Endothelial cell of hepatic sinusoid (primary cell): ENCODE measurements around the gene ANXA9.

Source experiments
- in situ Hi-C: cut with HindIII; loops from 2 replicates; pipeline ENCODE4 v1.10.0; 2017; ENCODE audit warnings: low sequenced_read_pairs

The ANXA9 gene, protein sequence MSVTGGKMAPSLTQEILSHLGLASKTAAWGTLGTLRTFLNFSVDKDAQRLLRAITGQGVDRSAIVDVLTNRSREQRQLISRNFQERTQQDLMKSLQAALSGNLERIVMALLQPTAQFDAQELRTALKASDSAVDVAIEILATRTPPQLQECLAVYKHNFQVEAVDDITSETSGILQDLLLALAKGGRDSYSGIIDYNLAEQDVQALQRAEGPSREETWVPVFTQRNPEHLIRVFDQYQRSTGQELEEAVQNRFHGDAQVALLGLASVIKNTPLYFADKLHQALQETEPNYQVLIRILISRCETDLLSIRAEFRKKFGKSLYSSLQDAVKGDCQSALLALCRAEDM

DNA sequence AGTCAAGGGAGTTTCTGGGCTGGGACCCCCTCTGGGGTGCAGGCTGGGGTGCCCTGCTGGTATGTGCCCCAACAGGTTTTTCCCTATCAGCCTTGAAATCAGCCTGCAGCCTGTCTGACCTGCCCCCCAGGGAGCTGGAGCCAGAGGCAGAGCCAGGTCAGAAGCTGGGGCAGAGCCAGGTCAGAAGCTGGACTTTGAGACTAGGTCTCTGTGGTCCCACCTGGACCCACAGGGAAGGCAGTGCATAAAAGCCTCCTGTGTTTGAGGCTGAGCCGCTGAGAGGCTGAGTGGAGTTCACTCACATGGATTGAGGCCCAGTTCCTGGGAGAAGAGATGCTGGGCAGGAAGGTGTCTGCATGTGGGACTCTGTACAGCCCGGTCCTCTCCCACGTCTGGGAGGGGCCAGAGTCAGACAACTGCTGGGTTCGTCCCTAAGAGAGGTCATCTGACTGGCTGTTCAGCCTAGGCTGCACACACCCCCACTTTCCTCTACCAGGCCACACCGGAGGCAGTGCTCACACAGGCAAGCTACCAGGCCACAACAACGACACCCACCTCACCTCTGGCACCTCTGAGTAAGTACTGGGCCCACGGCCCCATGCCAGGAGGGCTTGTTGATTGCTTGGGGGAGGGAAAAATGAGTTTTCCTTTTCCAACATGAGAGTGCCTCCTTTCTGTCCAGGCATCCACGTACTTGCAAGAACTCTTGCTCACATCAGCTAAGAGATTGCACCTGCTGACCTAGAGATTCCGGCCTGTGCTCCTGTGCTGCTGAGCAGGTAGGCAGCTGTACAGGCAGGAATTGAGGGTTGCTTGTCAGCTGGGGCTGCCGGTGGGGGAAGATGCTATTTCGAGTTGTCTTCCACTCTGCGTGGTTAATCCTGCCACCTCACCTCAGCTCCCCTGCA, at the start of gene ANXA9:
TSS of gene ANXA9 (plus strand) at position 488 of the 908 bp plus-strand sequence. CDS start 814 bp downstream, outside the sequence.
- in situ Hi-C loops = loop anchor here (5.0 kb wide), 1 partner anchor 35 kb away; no protein-coding TSS in a partner anchor

DNA sequence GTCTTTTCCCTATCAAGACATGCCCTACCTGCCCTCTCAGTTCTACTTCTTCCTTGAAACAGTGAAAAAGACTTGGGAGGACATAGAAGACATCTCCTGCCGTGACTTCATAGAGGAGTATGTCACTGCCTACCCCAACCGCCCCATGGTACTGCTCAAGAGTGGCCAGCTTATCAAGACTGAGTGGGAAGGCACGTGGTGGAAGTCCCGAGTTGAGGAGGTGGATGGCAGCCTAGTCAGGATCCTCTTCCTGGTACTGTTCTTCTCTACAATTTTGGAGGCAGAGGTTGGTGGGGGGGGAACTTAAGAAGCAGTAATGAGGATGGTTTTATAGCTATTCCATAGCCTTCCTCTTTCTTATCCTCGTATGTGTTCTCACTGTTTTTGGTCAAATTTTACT, 37.2 kb upstream of the ANXA9 start:
- in situ Hi-C loops = loop anchor here (5.0 kb wide), 1 partner anchor 37 kb away; the partner anchor contains the start of gene ANXA9

DNA sequence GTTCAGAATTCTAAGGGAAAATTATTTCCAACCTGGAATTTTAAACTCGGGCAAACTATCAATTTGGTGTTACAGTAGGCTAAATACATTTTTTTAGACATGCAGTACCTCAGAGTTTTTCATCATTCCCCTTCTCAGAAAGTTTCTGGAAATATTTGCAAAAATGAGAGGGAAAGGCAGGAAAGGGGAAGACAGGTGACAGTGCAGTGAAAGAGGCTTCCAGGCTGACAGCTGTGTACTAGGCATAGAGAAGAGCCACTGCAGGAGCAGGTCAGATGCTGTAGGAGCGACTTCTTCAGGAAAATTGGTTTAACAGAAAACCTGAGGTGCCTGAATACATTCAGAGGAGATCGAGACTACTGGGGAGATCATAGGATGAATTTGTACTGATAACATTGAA, 27.4 kb upstream of the ANXA9 start:
- in situ Hi-C loops = no loop called here

DNA sequence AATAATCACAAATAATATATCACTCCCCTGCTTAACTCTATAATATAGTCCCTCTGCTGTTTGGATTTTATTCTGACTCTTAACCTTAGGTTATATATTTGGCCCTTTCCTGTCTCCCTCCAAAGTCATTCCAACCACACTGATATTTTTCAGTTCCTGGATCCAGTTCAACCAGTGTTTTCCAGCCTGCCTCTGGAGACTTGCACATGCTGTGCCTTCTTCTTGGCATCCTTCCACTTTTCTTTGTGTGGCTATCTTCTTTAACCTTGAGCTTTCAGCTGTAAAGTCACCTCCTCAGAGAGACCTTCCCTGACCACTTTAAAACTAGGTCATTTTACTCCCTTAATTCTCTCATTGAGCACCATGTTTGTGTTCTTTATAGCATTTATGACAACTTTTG, 26.8 kb upstream of the ANXA9 start:
- in situ Hi-C loops = no loop called here

DNA sequence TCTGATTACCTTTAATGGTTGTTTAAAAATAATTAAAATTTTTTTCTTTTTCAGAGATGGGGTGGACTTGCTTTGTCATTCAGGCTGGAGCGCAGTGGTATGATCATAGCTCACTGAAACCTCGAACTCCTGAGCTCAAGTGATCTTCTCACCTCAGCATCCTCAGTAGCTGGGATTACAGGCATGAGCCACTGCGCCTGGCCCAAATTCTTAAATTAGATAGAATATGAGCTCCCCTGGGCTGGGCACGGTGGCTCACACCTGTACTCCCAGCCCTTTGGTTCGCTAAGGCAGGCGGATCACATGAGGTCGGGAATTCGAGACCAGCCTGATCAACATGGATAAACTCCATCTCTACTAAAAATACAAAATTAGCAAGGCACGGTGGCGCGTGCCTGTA, 24.4 kb upstream of the ANXA9 start:
- in situ Hi-C loops = no loop called here

DNA sequence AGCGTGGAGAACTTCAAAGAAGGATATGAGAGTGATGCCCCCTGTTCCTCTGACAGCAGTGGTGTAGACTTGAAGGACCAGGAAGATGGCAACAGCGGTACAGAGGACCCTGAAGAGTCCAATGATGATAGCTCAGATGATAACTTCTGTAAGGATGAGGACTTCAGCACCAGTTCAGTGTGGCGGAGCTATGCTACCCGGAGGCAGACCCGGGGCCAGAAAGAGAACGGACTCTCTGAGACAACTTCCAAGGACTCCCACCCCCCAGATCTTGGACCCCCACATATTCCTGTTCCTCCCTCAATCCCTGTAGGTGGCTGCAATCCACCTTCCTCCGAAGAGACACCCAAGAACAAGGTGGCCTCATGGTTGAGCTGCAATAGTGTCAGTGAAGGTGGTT, 21.4 kb upstream of the ANXA9 start:
- in situ Hi-C loops = no loop called here

DNA sequence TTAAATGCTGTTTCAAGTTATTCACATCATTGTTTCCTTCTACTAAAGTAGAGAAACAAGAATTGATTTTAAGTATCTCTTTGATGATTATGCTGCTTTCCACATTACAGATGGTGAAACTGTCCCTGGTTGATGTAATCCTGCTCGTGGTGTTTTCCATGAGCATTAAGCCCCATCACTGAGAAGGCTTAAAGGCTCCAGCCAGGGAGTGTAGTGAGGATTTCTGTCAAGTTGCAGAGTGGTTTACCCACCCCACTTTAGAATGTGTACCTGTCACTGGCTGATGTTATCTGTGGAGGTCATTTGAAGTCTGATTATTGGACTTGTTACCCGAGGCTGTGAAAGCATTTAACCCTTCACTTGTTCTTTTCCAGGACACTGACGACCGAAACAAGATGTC, 20.3 kb upstream of the ANXA9 start:
- in situ Hi-C loops = no loop called here

DNA sequence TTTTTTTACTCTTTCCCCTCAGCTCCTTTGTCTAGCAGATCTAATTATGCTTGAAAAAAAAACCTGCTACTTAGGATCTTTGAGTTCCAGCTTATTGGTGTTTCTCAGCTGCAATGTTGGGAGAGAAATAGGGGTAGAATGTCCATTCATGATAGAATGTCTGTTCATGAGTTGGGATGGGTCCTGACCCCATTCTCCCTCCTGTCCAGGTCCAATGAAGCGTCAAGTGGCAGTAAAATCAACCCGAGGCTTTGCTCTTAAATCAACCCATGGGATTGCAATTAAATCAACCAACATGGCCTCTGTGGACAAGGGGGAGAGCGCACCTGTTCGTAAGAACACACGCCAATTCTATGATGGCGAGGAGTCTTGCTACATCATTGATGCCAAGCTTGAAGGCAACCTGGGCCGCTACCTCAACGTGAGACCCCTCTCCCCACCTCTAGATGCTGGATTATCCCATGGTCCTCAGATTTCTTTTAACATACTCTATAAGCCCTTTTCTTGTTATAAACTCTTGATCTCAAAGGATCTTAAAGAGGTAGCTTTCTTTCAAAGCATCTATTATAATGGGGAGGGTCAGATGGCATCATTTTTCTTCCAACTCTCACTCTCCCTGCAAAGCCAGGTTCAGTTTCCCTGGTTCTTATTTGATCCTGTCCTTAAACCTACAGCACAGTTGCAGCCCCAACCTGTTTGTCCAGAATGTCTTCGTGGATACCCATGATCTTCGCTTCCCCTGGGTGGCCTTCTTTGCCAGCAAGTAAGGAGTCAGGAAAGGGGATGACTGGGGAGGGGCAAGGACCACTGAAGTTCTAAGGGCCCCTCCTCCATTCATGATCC, 18.6 kb upstream of the ANXA9 start:
- in situ Hi-C loops = no loop called here

DNA sequence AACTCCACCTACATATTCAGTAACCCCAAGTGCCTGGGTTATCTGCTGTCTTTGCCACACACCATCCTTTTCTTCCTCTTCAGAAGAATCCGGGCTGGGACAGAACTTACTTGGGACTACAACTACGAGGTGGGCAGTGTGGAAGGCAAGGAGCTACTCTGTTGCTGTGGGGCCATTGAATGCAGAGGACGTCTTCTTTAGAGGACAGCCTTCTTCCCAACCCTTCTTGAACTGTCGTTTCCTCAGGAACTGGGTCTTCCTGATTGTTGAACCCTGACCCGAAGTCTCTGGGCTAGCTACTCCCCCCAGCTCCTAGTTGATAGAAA, 18.0 kb upstream of the ANXA9 start:
- in situ Hi-C loops = no loop called here

DNA sequence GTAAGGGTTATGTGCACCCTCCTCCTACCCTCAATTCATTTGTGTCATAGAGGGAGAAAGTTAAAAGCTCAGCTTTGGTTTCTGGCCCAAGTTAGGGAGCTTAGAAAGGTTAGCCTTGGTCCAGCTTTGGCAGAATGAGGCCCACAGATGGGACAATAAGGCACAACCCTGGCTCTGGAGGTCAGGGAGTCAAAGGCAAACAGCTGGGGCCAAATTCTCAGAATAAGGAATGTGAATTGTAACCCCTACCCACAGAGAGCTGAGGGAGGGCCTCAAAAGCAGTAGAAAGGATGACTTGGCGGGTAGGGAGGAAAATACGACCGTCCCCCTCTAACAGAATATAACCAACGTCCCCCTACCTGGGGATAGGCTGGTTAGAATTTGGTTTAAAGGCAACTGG, 16.5 kb upstream of the ANXA9 start:
- in situ Hi-C loops = no loop called here

DNA sequence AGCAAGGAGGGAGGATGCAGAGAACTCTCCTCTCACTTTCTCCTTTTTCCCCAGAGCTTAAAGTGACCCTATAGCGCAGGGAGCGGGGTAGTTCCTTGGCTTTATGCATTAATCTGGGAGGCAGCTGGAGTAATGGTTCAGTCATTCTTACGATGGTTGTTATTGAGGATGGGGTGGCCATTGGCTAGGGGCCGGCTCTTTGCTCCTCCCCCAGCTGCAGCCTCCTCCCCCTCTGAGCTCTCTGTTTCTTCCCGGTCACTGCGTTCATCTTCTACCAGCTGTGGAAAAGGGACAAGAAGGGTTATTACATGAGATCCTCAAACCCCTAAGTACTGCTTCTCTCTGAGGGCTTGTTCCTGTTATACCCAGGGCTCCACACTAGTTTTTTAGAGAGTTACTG, 16.1 kb upstream of the ANXA9 start:
- in situ Hi-C loops = no loop called here

DNA sequence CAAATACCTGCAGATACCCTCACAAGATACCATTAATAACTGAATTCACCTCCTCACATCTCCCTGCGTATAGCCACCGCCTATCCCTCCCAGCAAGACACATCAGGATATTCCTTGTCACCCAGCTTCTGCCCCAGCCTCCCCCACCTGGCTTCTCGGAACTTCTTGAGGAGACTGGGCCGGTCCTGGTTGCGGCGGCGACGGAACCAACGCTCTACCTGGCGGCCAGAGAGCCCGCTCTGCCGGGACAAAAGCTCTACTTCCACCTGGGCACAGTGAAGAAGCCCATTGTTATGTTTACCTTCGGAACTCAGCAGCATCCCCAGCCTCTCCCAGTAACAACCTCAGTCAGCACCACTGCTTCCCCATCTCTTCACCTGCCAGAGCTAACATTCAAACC, 14.2 kb upstream of the ANXA9 start:
- in situ Hi-C loops = no loop called here

DNA sequence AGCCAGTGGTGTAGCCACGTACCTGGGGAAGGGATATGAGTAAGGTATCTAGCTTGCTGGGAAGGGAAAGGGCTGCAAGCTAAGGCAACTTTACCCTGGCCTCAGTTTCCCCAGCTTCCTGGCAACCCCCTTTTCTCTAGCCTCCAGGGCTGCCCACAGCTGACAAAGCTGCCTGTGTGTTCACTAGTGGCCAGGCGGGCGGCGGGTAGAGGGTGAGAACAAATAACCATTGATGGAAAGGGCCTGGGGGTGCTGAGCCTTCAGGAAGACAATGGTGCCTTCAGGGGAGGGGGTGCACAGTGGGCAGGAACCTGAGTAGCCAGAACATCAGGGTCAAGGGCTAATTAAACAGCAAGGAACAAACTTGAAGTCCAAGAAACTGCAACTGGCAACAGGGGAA, 13.6 kb upstream of the ANXA9 start:
- in situ Hi-C loops = no loop called here

DNA sequence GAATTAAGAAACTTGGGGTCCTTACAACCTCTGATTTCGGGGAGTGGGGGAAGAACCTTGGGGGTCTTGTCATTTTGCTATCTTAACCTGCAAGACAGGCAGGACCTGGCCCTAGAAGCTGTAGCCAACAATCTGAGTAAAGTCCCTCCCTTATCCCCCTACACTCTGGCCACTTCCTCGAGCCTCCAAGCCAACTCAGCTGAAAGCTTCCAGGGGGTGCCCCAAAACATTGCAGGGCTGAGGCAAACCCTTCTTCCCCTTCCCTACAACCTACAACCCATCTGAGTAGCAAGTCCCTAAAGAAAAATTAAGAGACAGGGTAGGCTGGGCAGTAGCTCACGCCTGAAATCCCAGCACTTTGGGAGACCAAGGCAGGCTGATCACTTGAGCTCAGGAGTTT, 12.5 kb upstream of the ANXA9 start:
- in situ Hi-C loops = no loop called here

DNA sequence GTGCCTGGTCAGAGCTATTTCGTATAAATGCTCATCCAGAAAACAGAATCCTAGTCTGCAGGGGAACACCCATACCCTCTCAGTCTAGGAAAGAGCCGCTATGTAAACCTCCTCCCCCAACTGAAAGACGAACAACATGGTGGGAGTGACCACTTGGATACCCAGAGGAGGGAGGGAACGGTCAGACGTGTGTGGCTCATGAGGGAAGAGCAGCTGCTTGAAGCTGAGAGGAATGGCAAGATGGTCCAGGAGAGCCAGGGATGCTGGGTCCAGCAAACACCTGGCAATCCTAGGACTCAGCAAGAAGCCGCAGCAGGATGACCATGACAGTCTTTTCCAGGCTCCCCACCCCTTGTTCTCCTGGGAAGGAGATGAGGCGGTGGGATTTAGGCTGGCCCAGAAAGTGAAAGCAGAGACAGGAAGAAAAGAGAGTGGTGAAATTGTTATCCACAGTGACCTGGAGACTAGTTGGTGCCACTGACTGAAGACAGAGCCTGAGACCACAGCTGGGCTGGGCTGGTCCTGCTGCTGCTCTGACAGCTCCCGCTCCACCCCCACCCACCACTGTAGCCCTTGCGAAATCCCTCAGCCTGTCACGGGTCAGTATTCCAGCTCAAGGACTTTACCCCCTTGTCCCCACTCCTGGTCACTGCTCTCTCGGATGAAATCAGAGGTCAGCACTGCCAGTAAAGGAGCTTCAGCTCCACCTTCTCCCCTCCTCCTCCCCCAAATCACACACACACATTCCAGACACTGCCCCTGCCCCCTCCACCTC, 11.1 kb upstream of the ANXA9 start:
- in situ Hi-C loops = no loop called here

DNA sequence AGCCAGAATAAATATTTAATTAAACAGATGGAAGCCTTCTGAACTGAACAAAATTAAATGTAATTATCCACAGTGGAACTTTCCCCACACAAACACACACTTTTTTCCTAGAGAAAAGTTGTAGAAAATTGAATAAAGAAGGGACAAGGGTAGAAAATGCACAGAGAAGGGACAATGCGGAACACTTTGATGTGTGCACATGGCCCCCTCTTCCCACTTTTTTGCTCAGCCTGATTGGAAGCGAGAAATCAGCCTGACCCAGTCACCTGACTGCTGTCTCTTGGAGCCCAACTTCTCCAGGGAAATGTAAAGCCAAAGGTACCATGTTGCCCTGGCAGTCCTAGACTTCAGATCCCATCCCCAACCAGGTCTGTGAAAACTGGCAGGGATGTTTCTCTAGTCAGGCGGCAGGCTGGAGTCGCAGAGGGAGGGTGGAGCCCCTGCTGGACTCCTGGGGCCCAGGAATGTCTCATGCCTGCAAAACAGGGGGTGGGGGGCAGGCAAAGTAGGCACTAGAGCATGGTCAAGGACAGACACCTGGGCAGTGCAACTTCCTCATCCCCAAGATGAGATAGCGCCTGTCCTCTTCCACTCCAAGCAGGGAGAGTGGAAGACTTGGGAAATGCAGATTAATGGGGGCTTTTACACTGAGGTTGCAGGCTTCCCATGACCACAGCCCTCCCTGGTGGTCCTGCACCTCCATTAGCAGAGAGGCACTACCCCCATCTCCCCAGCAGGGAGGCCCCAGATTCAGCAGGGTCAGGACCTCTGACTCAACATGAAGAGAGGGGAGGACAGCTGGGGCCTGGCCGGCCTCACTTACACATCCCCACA, 10.3 kb upstream of the ANXA9 start:
- in situ Hi-C loops = no loop called here

DNA sequence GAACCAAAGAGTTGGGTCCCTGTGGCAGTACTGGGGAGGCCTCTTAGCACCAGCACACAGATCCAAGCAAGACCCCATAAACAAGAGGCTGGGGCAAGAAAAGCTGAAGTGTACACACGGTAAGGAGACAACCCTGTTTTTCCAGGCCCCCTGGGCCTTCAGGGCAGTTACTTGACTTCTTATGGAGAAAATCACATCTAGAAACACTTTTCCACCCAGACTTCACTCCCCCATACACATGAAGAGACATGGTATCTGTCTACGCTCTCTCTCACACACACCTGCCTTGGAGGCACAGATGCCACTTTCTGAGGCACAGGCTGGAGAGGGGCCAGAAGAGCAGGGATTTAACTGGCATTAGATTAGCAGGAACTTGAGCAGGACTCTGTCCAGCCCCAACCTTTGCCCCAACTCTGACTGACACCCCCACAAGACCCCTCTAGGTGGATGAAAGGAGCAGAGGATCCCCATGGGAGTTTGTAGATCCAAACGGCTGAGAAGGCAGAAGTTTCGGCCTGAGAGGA, 9.6 kb upstream of the ANXA9 start:
- in situ Hi-C loops = no loop called here

DNA sequence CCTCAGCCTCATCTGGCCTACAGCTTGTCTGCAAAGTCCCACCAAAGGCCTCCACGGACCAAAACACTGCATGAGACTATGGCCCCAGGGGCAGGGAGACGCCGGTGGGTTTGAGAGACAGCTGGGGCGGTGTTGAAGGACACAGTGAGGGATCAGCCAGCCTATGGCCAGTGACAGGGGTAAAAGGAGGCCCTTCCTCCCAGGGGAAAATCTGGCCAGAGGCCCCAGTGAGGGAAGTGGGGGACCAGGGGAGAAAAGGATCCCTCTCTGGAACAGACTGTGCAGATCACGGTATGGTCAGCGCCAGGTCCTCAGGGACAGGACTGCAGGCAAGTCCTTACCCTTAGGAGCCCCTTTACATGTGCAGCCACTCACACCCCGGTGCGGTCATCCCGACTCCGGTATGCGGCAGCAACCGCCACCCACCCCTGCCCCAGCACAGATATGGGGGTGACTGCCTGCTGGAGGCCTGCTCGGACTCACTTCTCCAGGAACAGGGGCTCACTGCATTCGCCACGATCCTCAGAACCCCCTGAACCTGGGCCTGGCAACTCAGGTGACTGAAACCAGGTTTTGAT, 8.7 kb upstream of the ANXA9 start:
- in situ Hi-C loops = no loop called here
